A549 treated with Mapracorat at 1 μM for 4 hours (cell line): ENCODE data around the gene PRR33. TPM values are rescaled to one million over a fixed set of nuclear protein-coding genes. Genes with fewer than 3 reads are reported as not detected.

Source experiments
- total RNA-seq: library from RNA; stranded (reverse); fragments of 200-300 nt; extraction: Qiagen RNA extraction; gene quantifications from 5 replicates; pipeline ENCODE4 v1.2.3, GENCODE V29; 2022

Gene PRR33
- not detected in 5 replicates for total RNA-seq

DNA sequence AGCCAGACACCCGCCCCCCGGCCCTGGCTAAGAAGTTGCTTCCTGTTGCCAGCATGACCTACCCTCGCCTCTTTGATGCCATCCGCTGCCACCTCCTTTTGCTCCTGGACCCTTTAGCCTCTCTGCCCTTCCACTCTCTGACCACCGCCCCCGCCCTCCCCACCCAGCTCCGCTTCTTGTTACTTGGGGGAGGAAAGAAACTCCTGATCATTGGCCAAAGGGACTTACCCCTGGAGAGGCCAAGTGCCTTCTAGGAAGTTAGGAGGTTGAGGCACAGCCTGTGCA, at the start of gene PRR33:
TSS of gene PRR33 (minus strand) at position 65 of the 285 bp plus-strand sequence. CDS start 1,311 bp downstream, outside the sequence.

DNA sequence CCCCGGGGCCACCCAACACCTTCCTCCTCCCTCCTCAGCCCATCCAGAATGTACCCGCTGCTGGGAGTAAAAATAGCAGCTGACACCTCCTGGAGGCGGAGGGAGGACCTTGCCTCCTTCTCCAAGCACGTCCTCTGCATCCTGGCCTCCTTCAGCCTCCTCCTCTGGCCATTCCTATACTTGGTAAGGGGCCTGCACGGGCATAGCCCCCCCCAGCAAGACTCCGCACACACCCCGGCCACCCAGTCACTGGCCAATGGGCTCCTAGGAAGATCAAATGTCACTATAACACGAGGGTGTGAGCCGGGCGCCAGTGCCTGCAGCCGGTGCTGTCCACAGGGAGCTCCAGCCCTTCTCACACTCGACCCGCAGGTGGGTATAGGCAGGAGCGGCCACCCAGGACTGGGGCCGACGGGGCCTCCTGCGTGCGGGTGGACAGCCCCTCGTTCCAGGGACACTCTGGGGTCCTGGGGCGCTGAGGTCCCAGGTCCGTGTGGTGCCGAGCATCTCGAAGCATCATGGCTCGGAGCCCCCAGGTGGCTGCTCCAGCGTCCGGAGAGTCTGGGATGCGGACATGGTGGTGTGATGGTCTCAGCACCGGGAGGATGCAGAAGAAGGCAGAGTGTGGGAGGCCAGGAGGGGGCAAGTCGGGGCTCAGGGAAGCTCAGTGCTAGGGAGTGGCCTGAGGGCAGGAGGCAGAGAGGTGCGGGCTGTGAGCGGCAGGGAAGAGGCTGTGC, 27.9 kb upstream of the PRR33 start, which contains the start of gene TNNT3:
TSS of gene TNNT3 (plus strand) at position 313 of the 737 bp plus-strand sequence. CDS start 3,172 bp downstream, outside the sequence.

DNA sequence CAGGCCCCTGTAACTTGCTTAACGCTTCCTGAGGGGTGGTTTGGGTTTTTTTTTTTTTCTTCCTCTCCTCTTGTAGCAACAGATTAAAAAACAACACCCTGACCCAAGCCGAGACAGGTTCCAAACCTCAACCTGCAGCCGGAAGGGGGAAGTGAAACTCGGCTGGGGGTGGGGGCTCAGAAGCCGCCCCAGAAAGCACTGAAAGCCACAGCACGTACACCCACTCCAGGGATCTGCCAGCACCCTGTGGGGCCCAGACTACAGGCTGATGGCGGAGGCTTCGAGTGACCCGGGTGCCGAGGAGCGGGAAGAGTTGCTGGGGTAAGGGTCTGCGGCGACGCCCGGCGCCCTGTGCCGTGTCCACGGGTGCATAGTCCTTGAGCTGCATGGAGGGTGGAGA, 38.8 kb downstream of the PRR33 start, which contains the start of gene LSP1:
TSS of gene LSP1 (plus strand) at position 208 of the 400 bp plus-strand sequence. CDS start at position 269, 61 bp downstream.

DNA sequence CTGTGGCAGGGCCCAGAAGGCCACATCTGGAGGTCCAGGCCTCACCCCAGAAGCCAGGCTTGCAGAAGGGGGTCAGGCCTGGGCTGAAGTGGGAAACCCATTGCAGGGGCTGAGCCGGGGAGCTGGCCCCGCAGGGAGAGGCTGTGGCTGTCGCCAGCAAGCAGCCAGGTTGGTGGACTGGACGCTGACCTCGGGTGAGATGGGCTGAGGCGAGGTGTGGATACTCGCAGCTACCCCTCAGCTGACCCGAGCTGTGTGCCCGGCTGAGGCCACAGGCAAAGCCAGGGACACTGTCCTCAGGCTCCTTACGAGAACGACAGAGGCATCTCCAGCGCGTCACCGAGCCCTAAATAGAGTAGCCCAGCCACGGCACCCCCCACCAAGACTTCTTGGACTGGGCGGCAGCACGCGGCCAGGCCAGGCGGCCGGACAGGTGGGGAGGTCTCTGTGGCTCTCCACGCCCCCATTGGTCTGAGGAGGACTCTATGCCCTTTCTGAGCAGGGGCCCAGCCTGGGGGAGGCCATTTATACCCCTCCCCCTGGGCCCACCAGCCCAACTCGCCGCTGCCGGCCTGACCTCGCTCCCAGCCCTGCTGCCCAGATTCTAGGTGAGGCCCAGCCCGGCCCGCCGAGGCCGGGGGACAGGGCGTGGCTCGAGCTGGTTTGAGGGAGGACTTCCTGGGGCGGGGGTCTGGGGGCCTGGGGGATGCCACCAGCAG, 53.1 kb downstream of the PRR33 start, which contains the start of gene TNNI2:
TSS of gene TNNI2 (plus strand) at position 556 of the 719 bp plus-strand sequence. CDS start 716 bp downstream, outside the sequence.

Other genes starting within 250 kb of the PRR33 start
- gene KRTAP5-6, start 194.7 kb downstream of the PRR33 start, total RNA-seq = not detected in 5 replicates
- gene IFITM10, start 141.3 kb downstream of the PRR33 start, total RNA-seq = 1.0 to 2.1 TPM (median 1.3 TPM) in 5 replicates
- gene CTSD, start 128.0 kb downstream of the PRR33 start, total RNA-seq = 349 to 542 TPM (median 490 TPM) in 5 replicates
- gene SYT8, start 56.9 kb downstream of the PRR33 start, total RNA-seq = 0.12 to 0.49 TPM (median 0.26 TPM) in 5 replicates
- gene TNNI2, start 52.9 kb downstream of the PRR33 start, total RNA-seq = 0.23 TPM in 1 of 5 replicates, not detected in the others
- gene LSP1, start 38.8 kb downstream of the PRR33 start, total RNA-seq = 1.2 to 1.6 TPM (median 1.4 TPM) in 5 replicates
- 0.24 TPM in 1 of 5 replicates, not detected in the others for gene TNNT3, start 27.8 kb upstream of the PRR33 start, total RNA-seq
- 142 to 159 TPM (median 154 TPM) in 5 replicates for gene MRPL23, start 55.4 kb upstream of the PRR33 start, total RNA-seq
- 8.2 to 16.8 TPM (median 14.6 TPM) in 5 replicates for gene H19, start 105.9 kb upstream of the PRR33 start, total RNA-seq
- gene IGF2, start 247.5 kb upstream of the PRR33 start, total RNA-seq = 2.0 to 2.5 TPM (median 2.3 TPM) in 5 replicates